ENCODE data around the gene RABAC1.

The RABAC1 gene

DNA sequence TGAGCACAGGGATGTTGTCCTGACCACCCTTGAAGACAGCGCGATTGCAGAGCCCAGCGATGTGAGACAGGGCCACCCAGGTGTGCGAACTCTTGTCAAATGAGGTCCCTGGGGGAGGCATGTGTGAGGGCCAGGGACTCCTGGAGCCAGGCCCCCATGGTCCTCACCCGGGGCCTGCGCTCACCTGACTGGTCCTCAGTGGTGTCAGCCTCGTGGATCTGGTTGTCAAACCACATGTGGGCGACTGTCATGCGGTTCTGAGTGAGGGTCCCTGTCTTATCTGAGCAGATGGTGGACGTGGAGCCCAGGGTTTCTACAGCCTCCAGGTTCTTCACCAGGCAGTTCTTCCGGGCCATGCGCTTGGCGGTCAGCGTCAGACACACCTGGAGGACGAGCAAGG, 22.6 kb upstream of the RABAC1 start:
- Histone ChIP-seq H3K27me3 (replicated peaks; ENCODE audit: control insufficient read depth, insufficient read depth, low read length) (no peaks in the 10 kb centered on the region), H3K36me3 (ENCODE audit: control insufficient read depth, insufficient read depth, low read length) (no peaks in the 10 kb centered on the region), H3K4me3 (replicated peaks; ENCODE audit: low read depth, low read length) (no peak overlapping the region)
- DNase-seq (ENCODE audit: extremely low read depth, insufficient read length), result no peak
- TF ChIP-seq, protein P1, sequence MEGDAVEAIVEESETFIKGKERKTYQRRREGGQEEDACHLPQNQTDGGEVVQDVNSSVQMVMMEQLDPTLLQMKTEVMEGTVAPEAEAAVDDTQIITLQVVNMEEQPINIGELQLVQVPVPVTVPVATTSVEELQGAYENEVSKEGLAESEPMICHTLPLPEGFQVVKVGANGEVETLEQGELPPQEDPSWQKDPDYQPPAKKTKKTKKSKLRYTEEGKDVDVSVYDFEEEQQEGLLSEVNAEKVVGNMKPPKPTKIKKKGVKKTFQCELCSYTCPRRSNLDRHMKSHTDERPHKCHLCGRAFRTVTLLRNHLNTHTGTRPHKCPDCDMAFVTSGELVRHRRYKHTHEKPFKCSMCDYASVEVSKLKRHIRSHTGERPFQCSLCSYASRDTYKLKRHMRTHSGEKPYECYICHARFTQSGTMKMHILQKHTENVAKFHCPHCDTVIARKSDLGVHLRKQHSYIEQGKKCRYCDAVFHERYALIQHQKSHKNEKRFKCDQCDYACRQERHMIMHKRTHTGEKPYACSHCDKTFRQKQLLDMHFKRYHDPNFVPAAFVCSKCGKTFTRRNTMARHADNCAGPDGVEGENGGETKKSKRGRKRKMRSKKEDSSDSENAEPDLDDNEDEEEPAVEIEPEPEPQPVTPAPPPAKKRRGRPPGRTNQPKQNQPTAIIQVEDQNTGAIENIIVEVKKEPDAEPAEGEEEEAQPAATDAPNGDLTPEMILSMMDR (IDR thresholded peaks at IDR 0.05; ENCODE audit: insufficient read depth, low read length, poor library complexity, severe bottlenecking), result no peak

DNA sequence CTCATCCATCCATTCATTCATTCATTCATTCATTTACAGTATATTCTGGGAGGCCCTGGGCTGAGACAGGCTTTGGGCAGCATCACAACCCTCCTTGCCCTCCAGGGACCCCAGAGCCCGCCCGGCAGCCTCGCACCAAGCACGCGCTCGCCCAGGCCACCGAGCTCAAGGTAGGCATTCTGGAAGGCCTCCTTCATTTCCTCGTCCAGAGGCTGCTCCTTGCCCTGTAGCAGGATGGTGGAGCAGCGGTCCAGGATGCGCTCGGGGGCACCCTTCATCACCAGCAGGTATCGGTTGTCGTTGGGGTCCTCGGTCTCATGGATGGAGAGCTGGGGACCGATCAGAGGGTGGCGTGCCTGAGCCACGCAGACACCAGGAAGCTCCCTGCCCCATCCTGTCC, 19.3 kb upstream of the RABAC1 start:
- H3K27me3 ChIP-seq (replicated peaks; ENCODE audit: control insufficient read depth, insufficient read depth, low read length), result no peaks in the 10 kb centered on the region
- TF ChIP-seq, protein P1 (IDR thresholded peaks at IDR 0.05; ENCODE audit: insufficient read depth, low read length, poor library complexity, severe bottlenecking), result no peak
- H3K4me3 ChIP-seq (replicated peaks; ENCODE audit: low read depth, low read length), result no peak overlapping the region
- no peaks in the 10 kb centered on the region for H3K36me3 ChIP-seq (ENCODE audit: control insufficient read depth, insufficient read depth, low read length)
- DNase-seq (ENCODE audit: extremely low read depth, insufficient read length), result no peak

DNA sequence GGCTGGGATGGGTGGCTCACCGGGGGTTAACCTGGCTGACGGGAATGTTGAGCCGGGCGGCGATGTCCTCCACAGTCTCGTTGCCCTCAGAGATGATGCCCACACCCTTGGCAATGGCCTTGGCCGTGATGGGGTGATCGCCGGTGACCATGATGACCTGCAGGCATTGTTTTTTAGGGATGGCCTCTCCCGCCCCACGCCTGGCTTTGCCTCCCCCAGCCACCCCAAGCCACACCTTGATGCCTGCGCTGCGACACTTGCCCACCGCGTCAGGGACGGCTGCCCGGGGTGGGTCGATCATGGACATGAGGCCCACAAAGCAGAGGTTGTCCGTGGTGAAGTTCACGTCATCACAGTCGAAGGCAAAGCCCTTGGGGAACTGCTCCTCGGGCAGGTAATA, 18.8 kb upstream of the RABAC1 start:
- H3K27me3 ChIP-seq (replicated peaks; ENCODE audit: control insufficient read depth, insufficient read depth, low read length), result no peaks in the 10 kb centered on the region
- DNase-seq (ENCODE audit: extremely low read depth, insufficient read length), result no peak
- TF ChIP-seq, protein P1 (IDR thresholded peaks at IDR 0.05; ENCODE audit: insufficient read depth, low read length, poor library complexity, severe bottlenecking), result no peak
- H3K4me3 ChIP-seq (replicated peaks; ENCODE audit: low read depth, low read length), result no peak overlapping the region
- no peaks in the 10 kb centered on the region for H3K36me3 ChIP-seq (ENCODE audit: control insufficient read depth, insufficient read depth, low read length)

DNA sequence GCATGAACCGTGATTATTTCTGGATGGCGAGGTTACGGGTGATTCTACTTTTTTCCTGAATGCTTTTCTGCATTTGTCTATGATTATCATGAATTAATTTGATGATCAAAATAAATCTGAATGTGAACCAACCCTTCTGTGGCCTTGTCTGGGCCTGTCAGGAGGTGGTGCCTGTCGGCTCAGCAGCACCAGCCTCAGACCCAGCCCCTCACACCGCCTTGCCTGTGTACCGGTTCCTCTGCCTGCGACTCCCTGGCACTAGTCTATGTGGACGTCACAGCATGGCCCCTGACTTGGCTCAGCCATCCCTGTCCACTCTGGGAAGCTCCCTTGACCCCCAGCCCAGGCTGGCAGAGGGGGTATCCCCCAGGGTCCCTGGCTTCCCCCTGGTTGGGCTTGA, 15.5 kb upstream of the RABAC1 start:
- no peak for DNase-seq (ENCODE audit: extremely low read depth, insufficient read length)
- H3K36me3 ChIP-seq (ENCODE audit: control insufficient read depth, insufficient read depth, low read length), result no peaks in the 10 kb centered on the region
- no peak overlapping the region for H3K4me3 ChIP-seq (replicated peaks; ENCODE audit: low read depth, low read length)
- TF ChIP-seq, protein P1 (IDR thresholded peaks at IDR 0.05; ENCODE audit: insufficient read depth, low read length, poor library complexity, severe bottlenecking), result no peak
- H3K27me3 ChIP-seq (replicated peaks; ENCODE audit: control insufficient read depth, insufficient read depth, low read length), result no peaks in the 10 kb centered on the region

DNA sequence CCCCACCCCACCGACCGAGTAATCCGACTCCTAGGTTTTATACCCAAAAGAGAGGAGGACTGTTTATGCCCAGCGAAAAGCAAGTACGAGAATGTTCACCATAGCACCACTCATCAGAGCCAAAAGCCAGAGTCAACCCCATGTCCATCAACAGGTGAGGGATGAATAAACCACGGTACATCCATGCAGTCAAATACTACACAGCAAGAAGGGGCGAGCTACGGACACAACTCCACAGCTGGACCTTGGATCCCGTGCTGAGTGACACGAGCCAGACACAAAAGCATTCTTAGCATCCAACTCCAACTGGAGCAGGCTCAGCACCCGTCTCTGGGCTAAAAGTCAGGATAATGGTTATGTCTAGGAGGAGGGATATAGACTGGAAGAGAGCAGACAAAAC, 12.2 kb upstream of the RABAC1 start:
- no peak for DNase-seq (ENCODE audit: extremely low read depth, insufficient read length)
- no peak overlapping the region for H3K4me3 ChIP-seq (replicated peaks; ENCODE audit: low read depth, low read length)
- H3K36me3 ChIP-seq (ENCODE audit: control insufficient read depth, insufficient read depth, low read length), result no peaks in the 10 kb centered on the region
- TF ChIP-seq, protein P1 (IDR thresholded peaks at IDR 0.05; ENCODE audit: insufficient read depth, low read length, poor library complexity, severe bottlenecking), result no peak
- H3K27me3 ChIP-seq (replicated peaks; ENCODE audit: control insufficient read depth, insufficient read depth, low read length), result no peaks in the 10 kb centered on the region

DNA sequence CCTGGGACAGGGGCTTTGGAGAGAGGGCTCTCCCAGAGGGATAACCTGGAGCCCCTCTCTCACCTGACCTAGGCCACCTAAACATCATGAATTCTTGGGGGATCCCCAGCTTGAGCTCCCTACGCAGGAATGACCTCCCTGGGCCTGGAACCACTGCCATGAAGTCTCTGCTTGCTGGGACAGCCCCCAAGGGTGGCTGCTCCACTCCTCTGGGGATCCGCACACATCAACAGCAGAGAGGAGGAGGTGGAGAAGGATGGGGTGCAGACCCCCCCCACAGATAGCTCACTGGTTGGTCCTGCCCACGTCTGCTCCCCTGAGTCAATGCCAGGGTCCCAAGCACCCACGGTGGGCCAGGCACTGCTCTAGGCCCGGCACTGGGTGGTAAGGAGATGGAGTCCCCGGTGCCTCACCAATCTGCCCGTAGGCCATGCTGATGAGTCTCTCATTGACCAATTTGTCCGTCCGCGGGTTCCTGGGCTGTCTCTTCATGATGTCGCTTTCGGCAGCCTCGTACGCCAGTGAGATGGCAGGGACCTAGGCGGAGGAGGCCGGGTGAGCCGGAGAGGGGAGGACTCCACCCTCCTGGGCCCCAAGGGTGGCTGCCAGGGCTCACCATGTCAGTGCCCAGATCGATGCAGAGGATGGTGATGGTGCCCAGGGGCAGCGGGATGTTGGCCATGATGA, 10.8 kb upstream of the RABAC1 start:
- no peak for DNase-seq (ENCODE audit: extremely low read depth, insufficient read length)
- no peak overlapping the region for H3K4me3 ChIP-seq (replicated peaks; ENCODE audit: low read depth, low read length)
- TF ChIP-seq, protein P1 (IDR thresholded peaks at IDR 0.05; ENCODE audit: insufficient read depth, low read length, poor library complexity, severe bottlenecking), result no peak
- no peaks in the 10 kb centered on the region; the same call in 1 of the 2 replicates for H3K27me3 ChIP-seq (replicated peaks; ENCODE audit: control insufficient read depth, insufficient read depth, low read length)
- H3K36me3 ChIP-seq (ENCODE audit: control insufficient read depth, insufficient read depth, low read length), result no peaks in the 10 kb centered on the region
